GM19467 (cell line): ENCODE data around the gene WDR54.
A peak's percentile ranks its signal among the peaks of the same experiment; 100 is the strongest.

Source experiments
- ATAC-seq: cut with Tn5 transposase; IDR thresholded peaks from one replicate; pipeline ENCODE4 v1.9.1; 2021; ENCODE audit warnings: mild to moderate bottlenecking, moderate library complexity; ENCODE audit not compliant: unreplicated experiment

Gene WDR54, protein sequence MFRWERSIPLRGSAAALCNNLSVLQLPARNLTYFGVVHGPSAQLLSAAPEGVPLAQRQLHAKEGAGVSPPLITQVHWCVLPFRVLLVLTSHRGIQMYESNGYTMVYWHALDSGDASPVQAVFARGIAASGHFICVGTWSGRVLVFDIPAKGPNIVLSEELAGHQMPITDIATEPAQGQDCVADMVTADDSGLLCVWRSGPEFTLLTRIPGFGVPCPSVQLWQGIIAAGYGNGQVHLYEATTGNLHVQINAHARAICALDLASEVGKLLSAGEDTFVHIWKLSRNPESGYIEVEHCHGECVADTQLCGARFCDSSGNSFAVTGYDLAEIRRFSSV

GRCh38 chr2:74421221-74421870 is at the start of gene WDR54, which contains the start of gene C2orf81:
WDR54 (plus strand) TSS chr2:74421730; CDS start chr2:74422154, 424 bp downstream.
C2orf81 (minus strand) TSS chr2:74421619; CDS start chr2:74421560, 59 bp downstream.
- ATAC-seq: peak; percentile 90

DNA sequence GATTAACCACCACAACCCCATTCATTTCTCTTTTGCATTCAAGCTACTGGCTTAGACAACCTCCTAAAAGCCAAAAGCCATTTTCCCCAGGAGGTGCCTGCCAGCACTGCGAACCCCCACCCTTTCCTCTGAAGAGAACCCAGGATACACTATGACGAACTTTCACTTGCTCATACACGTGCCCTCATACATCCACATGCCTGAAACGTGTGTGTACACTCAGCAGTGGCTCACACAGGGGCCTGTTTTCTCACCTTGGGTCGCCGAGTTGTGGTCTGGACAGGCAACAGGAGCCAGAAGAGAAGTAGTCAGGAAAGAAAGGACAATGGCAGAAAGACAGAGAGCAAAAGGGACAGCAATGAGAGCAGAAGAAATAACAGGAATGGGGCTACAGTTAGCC is 48.9 kb upstream of the WDR54 start:
- ATAC-seq: no peak

GRCh38 chr2:74373221-74373676 is 48.3 kb upstream of the WDR54 start:
- no peak for ATAC-seq

GRCh38 chr2:74373985-74374384 is 47.5 kb upstream of the WDR54 start:
- no peak for ATAC-seq

- ATAC-seq: no peak
These were observed 46.9 kb upstream of the WDR54 start for GRCh38 chr2:74374509-74375205.

GRCh38 chr2:74375838-74376237 is 45.7 kb upstream of the WDR54 start:
- ATAC-seq: no peak

GRCh38 chr2:74378007-74378406 is 43.5 kb upstream of the WDR54 start:
- ATAC-seq: no peak

DNA sequence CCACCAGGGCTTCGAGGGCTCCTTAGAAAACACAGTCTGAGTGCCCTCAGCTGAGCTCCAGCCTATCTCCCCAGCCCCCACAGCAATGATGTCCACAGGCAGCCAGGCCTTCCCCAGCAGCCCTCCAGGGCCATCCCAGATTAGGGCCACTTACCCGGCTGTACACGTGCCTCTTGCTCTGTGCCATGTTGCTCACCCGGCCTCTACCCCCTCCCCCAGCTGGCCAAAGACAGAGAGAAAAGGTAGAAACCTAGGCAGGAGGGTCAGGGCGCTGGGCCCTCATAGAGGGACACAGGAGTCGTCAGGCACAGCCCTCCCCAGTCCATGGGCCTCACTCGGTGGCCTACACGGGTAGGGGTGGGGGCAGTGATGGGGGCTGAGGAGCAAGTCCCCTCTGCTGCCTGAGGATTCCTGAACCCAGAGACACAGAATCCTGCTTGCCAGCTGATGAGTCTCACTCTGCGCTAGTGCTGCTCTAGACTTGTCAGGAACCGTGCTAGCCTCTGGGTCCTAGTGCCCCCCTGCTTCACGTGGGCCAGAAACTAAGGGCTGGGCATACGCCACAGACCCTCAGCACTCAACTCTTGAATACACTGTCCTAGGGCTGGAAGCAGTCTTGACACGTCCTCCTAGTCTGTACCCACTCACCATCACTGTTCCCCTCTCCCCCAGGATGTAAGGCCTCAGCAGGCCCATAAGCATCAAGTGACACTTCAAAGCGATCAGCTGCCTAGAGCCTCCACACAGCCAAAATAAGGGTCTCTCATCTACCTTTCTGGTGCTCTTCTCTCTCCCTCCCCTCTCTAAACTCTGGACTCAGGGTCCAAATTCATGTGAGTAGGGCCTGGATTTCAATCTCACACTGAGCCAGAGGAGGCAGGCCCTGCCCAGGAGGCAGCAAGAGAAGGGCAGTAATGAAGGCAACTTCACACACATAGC is 41.4 kb upstream of the WDR54 start, which contains the start of gene DCTN1:
TSS of gene DCTN1 (minus strand) at position 461 of the 939 bp plus-strand sequence. CDS start at position 187, 274 bp downstream.
- no peak for ATAC-seq

DNA sequence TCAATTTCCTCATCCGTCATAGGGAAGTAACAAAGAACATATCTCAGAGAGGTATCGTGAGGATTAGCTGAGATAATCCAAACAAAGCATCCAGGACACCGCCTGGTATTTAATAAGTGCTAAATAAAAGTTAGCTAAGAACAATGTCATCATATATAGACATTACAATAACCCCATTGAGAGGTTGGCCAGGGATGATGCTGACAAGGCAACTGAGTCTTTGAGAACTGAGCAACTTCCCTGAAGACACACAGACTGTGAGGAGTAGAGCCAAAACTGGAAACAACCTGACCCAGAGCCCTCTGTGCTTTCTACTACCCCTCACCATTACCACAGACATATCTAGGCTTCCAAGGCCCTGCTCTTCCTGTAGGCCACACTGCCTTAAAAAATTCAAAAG is 39.8 kb upstream of the WDR54 start:
- no peak for ATAC-seq

DNA sequence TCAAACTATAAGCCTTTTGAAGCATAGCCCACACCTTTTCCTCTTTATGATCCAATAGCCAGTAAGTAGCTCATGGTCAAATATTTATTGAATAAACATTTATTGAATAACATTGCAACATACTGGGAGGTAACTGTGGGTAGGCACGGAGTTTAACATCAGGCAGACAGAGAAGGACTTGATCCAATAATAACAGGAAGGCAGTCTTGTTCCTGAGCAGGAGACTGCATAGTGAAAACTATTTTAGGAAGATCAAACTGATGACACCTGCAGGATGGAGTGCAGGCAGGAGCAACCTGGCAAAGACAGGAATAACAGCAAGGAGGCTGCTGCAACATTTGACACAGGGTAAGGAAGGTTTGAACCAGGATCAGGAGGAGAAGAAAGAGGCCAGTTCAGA is 38.3 kb upstream of the WDR54 start:
- no peak for ATAC-seq

- ATAC-seq: no peak
These were observed 37.5 kb upstream of the WDR54 start for GRCh38 chr2:74384051-74384450.

GRCh38 chr2:74385396-74385795 is 36.1 kb upstream of the WDR54 start:
- ATAC-seq: no peak

DNA sequence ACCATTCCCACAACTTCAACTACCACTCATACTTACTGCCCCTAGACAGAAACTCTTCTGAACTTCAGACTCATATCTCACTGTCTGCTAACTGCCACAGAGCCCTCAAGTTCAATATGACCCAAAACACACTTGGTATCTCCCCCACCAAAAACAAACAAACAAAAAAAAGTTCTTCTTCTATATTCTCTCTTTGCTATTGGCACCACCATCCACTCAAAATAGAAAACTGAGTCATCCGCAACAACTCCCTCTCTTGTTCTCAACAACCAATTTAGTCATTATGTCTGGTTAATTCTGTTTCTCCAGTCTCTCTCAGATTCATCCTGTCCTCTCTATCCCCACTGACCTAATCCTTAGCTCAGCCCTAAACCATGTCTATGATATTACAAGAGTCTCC is 34.2 kb upstream of the WDR54 start:
- ATAC-seq: no peak

DNA sequence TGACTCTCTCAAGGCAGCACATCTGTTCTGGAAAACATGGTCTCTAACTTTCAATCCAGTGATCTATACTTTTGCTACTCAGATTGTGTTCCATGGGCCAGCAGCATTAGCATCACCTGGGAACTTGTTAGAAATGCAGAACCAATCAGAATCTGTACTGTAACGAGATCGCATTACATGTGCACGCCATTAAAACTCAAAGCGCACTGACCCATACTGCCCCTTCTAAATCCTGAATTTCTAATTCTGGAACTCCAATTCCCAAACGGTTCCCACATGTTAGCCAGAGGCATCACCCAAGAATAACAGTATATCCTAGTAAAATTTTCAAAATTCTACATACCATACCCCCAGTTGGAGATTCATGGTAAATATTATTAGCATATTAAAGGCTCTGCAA is 30.9 kb upstream of the WDR54 start:
- no peak for ATAC-seq

- peak; percentile 21 for ATAC-seq
These were observed 30.3 kb upstream of the WDR54 start for GRCh38 chr2:74391209-74391579.

DNA sequence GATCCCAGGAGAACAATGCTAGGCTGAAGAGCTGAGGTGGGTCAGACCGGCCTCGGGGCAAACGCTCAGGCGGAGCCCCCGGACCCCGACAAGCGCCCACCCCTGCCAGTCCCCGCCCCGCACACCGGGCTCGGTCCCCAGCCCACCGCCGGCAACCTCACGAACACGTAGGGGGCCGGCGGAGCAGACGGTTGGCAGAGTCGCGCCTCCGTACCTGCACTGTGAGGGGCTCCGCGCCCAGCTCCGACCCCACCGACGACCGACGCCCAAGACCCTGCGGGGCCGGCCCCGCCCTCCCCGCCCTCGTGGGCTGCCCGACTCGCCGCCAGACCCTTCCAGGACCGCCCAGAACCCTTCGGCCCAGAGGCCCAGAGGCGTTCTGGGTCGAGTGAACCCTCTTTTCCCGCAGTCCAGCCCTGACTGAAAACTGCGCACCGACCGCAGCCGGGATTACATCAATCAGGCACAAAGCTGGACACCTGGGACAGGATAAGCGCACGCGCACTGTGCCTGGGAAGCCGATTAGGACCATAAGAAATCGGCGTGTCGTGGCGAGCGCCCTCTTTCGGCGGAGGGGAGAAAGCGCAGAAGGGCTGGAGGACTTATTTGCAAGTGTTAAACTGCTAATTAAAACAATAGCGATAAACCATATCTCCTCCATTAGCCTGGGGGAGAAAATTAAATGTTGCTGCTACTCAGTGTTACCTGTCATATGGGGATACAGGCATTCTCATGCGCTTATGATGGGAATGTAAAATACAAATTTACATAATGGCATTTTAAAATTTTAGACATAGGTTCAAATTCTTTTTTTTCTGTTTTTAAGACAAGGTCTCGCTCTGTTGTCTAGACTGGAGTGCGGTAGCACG is 29.7 kb upstream of the WDR54 start:
- peak; percentile 56 for ATAC-seq

DNA sequence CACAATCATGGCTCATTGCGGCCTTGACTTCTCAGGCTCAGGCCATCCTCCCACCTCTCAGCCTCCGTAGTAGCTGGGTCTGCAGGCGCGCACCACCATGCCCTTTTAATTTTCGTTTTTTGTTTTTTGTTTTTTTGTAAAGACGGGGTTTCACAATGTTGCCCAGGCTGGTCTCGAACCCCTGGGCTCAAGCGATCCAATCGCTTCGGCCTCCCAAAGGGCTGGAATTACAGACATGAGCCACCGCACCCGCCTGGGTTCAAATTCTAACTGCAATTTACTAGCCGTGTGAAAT is 29.1 kb upstream of the WDR54 start:
- no peak for ATAC-seq

DNA sequence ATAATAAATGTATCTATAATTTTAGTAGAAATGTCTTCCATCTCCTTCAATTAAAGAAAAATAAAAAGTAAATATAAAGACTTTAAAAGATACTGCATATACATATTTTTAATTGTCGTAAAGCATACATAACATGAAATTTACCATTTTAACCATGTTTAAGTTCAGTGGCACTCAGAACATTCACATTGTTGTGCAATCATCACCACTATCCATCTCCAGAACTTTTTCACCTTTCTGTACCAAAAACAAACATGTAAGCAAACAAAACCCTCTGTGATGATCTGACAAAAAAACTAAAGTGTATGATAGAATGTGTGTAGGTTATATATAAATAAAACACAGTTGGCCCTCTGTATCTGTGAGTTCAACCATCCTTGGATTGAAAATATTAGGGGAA is 28.0 kb upstream of the WDR54 start:
- no peak for ATAC-seq

DNA sequence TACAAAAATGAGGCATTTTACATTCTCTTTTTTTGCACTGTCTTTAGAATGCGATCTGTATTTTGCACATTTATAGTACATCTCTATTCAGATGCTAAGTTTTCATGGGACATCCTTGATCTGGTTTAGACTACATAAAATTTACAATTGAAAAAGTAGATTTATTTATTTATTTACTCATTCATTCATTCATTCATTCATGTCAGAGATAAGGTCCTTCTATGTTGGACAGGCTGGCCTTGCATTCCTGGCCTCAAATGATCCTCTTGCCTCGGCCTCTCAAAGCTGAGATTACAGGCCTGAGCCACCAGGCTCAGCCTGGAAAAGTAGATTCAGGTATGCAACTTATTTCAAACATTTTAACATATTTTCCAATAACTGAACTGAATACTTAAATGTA is 25.4 kb upstream of the WDR54 start:
- ATAC-seq: no peak

DNA sequence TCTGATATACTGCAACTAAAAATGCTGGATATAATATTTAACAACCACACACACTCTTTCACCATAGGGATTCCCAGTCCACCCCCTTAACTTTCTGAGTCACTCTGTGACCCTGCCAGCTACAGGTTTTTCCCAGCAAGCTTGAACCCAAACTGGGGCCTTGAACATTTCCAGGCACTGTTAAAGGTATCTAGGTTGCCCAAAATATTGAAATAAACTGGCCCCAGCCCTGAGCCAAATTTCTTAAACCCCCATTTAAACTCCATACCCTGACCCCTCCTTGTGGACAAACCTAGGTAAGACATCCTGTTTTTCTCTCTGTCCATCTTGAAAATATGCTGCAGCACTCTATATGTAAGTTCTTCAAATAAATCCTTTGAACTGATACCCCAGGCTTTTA is 21.7 kb upstream of the WDR54 start:
- no peak for ATAC-seq
